ENCODE data around the gene WASF2. TPM values are rescaled to one million over a fixed set of nuclear protein-coding genes. Genes with fewer than 3 reads are reported as not detected.

WASF2 gene
- total and polyA plus RNA-seq, 2 of the 8 experiments (the other 6 are each of a cell fraction or from before 2014, with no cell fraction given) = 32.1 to 86.6 TPM

DNA sequence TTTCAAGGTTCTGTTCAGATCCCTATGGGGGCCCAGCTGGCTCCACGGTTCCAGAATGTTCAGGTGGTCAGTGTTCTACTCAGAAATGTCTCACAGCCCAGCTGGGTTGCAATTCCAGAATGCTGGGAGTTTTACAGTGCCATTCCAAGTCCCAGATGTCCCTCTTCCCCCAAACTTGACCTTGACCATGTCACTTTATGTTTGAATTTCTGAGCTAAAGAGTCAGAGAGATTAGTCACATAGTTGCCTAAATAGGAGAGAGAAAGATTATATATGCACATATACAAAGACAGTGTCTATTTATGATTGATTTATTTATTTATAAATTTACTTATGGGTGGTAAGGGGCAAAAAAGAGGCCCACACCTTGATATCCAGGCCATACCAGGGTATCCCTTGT lies 95.0 kb downstream of the WASF2 start:
- Histone ChIP-seq H2BK120ac (replicated peaks; ENCODE audit: low read depth, low read length) (no peak overlapping the region), H3K27me3 (replicated peaks in 1 of 4; ENCODE audit: control insufficient read depth in 3 of 4, extremely low read depth in 1 of 4, insufficient read depth in 3 of 4, low read length in 3 of 4) (no peaks in the 10 kb centered on the region), H3K79me2 (ENCODE audit: control insufficient read depth in 1 of 2, insufficient read depth in 2 of 2, low read length in 2 of 2) (no peaks in the 10 kb centered on the region), H3K9ac (replicated peaks in 1 of 4; ENCODE audit: extremely low read depth in 1 of 4, low read depth in 3 of 4, low read length in 3 of 4) (no peak overlapping the region), H3K4ac (replicated peaks; ENCODE audit: insufficient read length, low read depth, low read length) (no peak overlapping the region), H4K91ac (replicated peaks; ENCODE audit: insufficient read length, low read length) (no peak overlapping the region), H3K18ac (ENCODE audit: extremely low read depth, low read length) (no peak overlapping the region), H4K20me1 (replicated peaks in 1 of 2; ENCODE audit: control insufficient read depth in 1 of 2, insufficient read depth in 2 of 2, low read length in 2 of 2) (peaks cover 2 to 8% of the 10 kb centered on the region in 2 experiments), H2BK12ac (ENCODE audit: low read depth, low read length) (no peak overlapping the region), H3K4me2 (ENCODE audit: insufficient read depth in 1 of 2, low read depth in 2 of 2, low read length in 2 of 2) (no peak overlapping the region), H3K27ac (ENCODE audit: low read depth, low read length) (no peak overlapping the region), H3K36me3 (ENCODE audit: control insufficient read depth in 2 of 4, insufficient read depth in 4 of 4, low read length in 3 of 4) (no peaks in the 10 kb centered on the region), H3K14ac (ENCODE audit: insufficient read length) (no peak overlapping the region), H2BK15ac (ENCODE audit: low read length) (no peak overlapping the region), H3K56ac (replicated peaks; ENCODE audit: insufficient read length, low read depth, low read length) (no peak overlapping the region), H2AK5ac (ENCODE audit: low read depth, low read length) (no peak overlapping the region), H2BK5ac (ENCODE audit: low read depth, low read length) (no peak overlapping the region), H4K8ac (ENCODE audit: extremely low read depth, insufficient read depth, low read length) (no peak overlapping the region), H4K5ac (ENCODE audit: insufficient read length, low read depth, low read length) (no peak overlapping the region), H3K4me3 (ENCODE audit: extremely low read depth in 1 of 4, insufficient read depth in 2 of 4, low read depth in 3 of 4, low read length in 4 of 4) (no peak overlapping the region), H2AFZ (ENCODE audit: low read length) (no peak overlapping the region), H3K4me1 (replicated peaks in 1 of 4; ENCODE audit: control insufficient read depth in 3 of 4, insufficient read depth in 4 of 4, low read length in 3 of 4) (peaks cover 2 to 30% (median 15%) of the 10 kb centered on the region in 4 experiments), H3K23me2 (ENCODE audit: low read depth, low read length) (peaks cover 13% of the 10 kb centered on the region), H3K23ac (ENCODE audit: insufficient read length) (no peak overlapping the region), H3K79me1 (ENCODE audit: low read depth, low read length) (no peaks in the 10 kb centered on the region), H2BK20ac (ENCODE audit: low read length) (no peak overlapping the region), H3K9me3 (ENCODE audit: insufficient read depth in 2 of 2, low read depth in 1 of 2, low read length in 1 of 2) (no peaks in the 10 kb centered on the region)
- ChIA-PET CTCF (ENCODE audit: partially characterized antibody) (interaction anchor here (0.6 to 37.8 kb wide), 51 partner anchors 7 to 476 kb away, joined by 3 to 863 read pairs (median 4); partner anchors contain the start of genes FCN3, GPR3, MAP3K6 and SYTL1), POLR2A (ENCODE audit: partially characterized antibody) (interaction anchor here (0.6 to 1.6 kb wide), 7 partner anchors 11 to 210 kb away, joined by 3 to 5 read pairs (median 3); no protein-coding TSS in a partner anchor)
- no peak for DNase-seq (ENCODE audit: low read depth in 1 of 2, low spot score in 2 of 2)
- WGBS, 2 experiments (ENCODE audit: extremely low coverage in 1 of 2, insufficient coverage in 1 of 2, insufficient read length in 1 of 2, insufficient replicate concordance in 2 of 2, low coverage in 1 of 2, low lambda C conversion rate in 2 of 2, missing lambda C conversion rate in 1 of 2) = 67% methylated on average over 1 of the region's 1 CpG; no CpG with 5 or more reads in 1 of the 2 experiments
- TF ChIP-seq SP2 (IDR thresholded peaks at IDR 0.05; ENCODE audit: low read length) (no peak), BCL11A (IDR thresholded peaks at IDR 0.05; ENCODE audit: low read depth in 2 of 2, low read length in 2 of 2) (no peak), JUN (IDR thresholded peaks at IDR 0.05; ENCODE audit: low read depth, low read length) (no peak), RAD21 (IDR thresholded peaks at IDR 0.05 in 1 of 2, conservative IDR thresholded peaks at IDR 0.05 in 1 of 2; ENCODE audit: low read depth in 2 of 2, low read length in 2 of 2) (no peak), POLR2A (IDR thresholded peaks at IDR 0.05; ENCODE audit: control extremely low read depth in 1 of 2, low read depth in 2 of 2, low read length in 2 of 2) (no peak), CEBPB (IDR thresholded peaks at IDR 0.05; ENCODE audit: low read depth, low read length) (no peak), NANOG (IDR thresholded peaks at IDR 0.05; ENCODE audit: insufficient read depth, low read depth, low read length, poor library complexity, severe bottlenecking) (no peak), EP300 (IDR thresholded peaks at IDR 0.05; ENCODE audit: borderline replicate concordance in 1 of 2, low read depth in 2 of 2, low read length in 2 of 2) (no peak), RFX5 (IDR thresholded peaks at IDR 0.05; ENCODE audit: borderline replicate concordance, low read depth, low read length) (no peak), YY1 (IDR thresholded peaks at IDR 0.05; ENCODE audit: low read depth, low read length) (no peak), TBP (IDR thresholded peaks at IDR 0.05; ENCODE audit: low read depth, low read length) (no peak), SP1 (IDR thresholded peaks at IDR 0.05; ENCODE audit: low read depth, low read length) (no peak), SRF (IDR thresholded peaks at IDR 0.05; ENCODE audit: low read depth, low read length) (no peak)
- TF ChIP-seq, protein P1, sequence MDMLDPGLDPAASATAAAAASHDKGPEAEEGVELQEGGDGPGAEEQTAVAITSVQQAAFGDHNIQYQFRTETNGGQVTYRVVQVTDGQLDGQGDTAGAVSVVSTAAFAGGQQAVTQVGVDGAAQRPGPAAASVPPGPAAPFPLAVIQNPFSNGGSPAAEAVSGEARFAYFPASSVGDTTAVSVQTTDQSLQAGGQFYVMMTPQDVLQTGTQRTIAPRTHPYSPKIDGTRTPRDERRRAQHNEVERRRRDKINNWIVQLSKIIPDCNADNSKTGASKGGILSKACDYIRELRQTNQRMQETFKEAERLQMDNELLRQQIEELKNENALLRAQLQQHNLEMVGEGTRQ (IDR thresholded peaks at IDR 0.05; ENCODE audit: low read length) = no peak
- no peak for FAIRE-seq

Measured in H1 (cell line).